Erythroblast (primary cell): ENCODE data around the gene CHRM5.

ENCODE experiments used
- DNase-seq, 2 experiments: peaks; one replicate each; lab custom pipeline; 2025; lab: John Stamatoyannopoulos, UW
- GATA1 ChIP-seq: IDR thresholded peaks from 2 replicates; pipeline ENCODE4 v1.6.1; 2011; ENCODE audit warnings: low read depth, mild to moderate bottlenecking, control low read depth, low read length, moderate library complexity
- POLR2A ChIP-seq: IDR thresholded peaks from 2 replicates; pipeline ENCODE4 v1.6.1; 2011; ENCODE audit warnings: mild to moderate bottlenecking, low read length

CHRM5 gene

DNA sequence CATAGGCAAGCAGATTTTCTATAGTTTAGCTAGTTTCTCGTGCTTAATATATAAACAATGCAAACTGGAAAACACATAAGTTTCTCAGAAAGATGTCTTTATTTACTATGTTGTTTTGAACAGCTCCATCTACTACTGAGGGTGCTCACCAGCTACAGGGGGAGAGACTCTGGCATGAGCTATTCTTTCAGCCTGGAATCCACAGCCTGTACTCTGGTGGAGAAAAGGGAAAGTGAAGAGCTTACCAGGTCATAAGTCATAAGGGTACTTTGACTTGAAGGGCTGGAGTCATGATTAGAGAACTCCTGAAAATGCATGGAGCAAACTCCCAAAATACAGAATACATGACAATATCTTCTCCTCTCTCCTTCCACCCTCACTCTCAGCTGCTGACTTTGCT is 75.1 kb downstream of the CHRM5 start:
- TF ChIP-seq GATA1 (no peak), POLR2A (no peak)
- DNase-seq, result no peak

DNA sequence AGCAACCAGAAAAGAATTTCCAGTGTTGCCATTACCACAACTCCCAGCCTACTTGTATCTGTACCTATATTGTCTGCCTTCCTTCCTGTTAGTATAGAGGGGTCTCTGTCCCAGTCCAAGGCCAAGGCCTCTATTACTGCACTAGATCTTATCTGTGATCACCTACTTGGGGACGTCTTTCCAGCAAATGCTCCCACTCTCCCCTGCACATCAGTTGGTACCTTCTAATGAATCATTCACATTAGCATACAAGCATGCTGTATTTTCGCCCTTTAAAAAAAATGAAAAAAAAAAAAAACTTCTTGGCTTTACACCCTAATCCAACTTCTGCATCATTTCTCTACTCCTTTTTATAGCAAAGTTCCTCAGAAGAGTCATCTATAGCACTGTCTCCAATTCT is 75.5 kb downstream of the CHRM5 start:
- no peak for TF ChIP-seq POLR2A
- TF ChIP-seq GATA1, result no peak
- DNase-seq, result no peak

DNA sequence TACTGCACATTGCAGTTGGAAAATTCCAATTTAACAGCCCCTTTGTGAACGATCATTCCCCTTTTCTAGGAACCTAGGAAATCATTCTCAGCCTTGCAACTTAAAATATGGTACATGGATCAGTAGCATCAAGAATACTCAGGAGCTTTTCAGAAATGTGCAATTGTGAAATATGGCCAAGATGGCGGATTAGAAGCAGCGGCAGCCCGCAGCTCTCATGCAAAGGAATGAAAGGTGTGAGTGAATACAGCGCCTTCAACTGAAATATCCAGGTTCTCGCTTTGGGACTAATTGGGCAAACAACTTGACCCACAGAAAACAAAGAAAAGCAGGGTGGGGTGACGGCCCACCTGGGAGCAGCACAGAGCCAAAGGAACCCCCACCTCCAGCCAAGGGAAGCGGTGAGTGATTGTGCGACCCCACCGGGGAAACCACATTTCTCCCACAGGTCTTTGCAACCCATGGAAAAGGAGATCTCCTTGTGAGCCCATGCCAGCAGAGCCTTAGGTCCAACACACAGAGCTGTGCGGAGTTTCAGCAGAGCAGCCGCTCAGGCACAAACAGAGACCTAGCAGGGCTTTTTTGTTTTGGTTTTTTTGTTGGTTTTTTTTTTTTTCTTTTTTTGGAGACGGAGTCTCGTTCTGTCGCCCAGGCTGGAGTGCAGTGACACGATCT is 78.3 kb downstream of the CHRM5 start:
- TF ChIP-seq POLR2A, result no peak
- TF ChIP-seq GATA1, result no peak
- no peak for DNase-seq

DNA sequence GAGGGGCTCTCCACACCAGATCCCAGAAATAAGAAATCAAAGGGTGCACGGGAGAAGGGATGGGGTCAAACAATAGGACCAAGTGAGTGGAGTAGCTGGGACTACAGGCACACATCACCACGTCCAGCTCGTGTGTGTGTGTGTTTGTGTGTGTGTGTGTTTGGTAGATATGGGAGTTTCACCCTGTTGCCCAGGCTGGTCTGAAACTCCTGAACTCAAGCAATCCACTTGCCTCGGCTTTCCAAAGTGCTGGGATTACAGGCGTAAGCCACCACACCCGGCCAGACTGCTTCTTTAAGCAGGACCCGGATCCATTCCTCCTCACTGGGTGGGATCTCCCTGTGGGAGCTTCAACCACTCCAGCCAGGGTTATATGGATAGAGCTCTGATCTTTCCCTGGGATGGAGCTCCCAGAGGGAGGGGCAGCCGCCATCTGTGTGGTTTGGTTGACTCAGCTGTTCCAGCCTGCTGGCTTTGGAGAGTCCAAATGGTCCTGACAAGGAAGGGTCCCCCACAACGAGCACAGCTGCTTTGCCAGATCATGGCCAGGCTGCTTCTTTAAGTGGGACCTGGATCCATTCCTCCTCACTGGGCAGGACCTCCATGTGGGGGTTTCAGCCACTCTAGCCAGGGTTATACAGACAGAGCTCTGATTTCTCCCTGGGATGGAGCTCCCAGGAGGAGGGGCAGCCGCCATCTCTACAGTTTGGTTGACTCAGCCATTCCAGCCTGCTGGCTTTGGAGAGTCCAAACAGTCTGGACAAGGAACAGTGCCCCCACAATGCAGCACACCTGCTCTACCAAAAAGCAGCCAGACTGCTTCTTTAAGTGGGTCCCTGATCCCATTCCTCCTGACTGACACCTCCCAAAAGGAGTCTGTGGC is 79.8 kb downstream of the CHRM5 start:
- TF ChIP-seq GATA1 (no peak), POLR2A (no peak)
- no peak for DNase-seq

DNA sequence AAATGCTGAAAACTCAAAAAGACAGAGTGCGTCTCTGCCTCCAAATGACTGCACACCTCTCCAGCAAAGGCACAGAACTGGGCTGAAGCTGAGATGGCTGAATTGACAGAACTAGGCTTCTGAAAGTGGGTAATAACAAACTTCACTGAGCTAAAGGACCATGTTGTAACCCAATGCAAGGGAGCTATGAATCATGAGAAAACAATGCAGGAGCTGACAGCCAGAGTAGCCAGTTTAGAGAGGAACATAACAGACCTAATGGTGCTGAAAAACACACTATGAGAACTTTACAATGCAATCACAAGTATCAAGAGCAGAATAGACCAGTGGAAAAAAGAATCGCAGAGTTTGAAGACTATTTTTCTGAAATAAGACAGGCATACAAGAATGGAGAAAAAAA is 80.8 kb downstream of the CHRM5 start:
- TF ChIP-seq POLR2A, result no peak
- no peak for TF ChIP-seq GATA1
- no peak for DNase-seq

DNA sequence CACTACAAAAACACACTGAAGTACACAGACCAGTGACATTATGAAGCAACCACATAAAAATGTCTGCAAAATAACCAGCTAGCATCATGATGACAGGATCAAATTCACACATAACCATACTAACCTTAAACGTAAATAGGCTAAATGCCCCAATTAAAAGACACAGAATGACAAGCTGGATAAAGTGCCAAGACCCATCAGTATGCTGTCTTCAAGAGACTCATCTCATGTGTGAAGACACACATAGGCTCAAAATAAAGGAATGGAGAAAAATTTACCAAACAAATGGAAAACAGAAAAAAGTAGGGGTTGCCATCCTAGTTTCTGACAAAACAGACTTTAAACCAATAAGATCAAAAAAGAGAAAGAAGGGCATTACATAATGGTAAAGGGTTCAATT is 82.1 kb downstream of the CHRM5 start:
- DNase-seq, result peak in 1 of 2 experiments; percentile 9

DNA sequence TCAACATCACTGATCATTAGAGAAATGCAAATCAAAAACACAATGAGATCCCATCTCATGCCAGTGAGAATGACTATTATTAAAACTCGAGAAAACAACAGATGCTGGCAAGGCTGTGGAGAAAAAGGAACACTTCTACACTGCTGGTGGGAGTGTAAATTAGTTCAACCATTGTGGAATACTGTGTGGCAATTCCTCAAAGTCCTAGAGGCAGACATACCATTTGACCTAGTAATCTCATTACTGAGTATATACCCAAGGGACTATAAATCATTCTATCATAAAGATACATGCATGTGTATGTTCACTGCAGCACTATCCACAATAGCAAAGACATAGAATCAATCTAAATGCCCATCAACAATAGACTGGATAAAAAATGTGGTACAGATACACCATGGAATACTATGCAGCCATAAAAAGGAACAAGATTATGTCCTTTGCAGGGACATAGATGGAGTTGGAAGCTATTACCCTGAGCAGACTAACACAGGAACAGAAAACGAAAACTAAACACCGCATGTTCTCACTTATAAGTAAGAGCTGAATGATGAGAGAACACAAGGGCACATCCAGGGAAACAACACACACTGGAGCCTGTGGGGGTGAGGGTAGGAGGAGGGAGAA is 85.9 kb downstream of the CHRM5 start:
- no peak for TF ChIP-seq GATA1
- TF ChIP-seq POLR2A, result no peak
- no peak for DNase-seq

DNA sequence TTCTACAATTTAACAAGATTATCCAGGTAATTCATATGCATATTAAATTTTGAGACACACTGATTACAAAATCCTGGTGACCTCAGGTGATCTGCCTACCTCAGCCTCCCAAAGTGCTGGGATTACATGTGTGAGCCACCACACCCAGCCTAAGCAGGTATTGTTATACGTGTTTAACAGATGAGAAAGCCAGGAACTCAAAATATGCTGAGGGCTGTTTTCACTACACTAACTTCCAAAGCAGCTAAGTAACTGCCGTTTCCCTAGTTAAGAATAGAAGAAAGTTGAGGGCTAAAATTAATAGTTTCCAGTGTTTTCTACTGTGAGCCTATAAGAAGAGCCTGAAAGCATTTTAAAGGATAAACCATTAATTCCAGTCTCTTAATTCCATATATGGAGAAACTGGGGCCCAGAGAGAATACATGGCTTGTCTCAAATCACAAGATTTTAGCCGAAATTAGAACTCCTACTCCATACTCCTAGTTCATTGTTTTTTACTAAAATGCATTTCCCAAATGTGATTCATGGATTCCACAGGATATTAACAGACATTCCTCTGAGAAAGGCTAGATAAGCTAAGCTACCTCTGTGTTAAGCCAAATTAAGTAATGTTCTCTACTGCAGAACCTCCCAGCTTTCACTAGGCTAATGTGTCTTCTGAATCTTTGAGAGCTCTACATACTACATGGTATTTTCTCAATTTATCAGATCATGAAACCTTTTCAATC is 87.7 kb downstream of the CHRM5 start:
- no peak for TF ChIP-seq POLR2A
- no peak for DNase-seq

DNA sequence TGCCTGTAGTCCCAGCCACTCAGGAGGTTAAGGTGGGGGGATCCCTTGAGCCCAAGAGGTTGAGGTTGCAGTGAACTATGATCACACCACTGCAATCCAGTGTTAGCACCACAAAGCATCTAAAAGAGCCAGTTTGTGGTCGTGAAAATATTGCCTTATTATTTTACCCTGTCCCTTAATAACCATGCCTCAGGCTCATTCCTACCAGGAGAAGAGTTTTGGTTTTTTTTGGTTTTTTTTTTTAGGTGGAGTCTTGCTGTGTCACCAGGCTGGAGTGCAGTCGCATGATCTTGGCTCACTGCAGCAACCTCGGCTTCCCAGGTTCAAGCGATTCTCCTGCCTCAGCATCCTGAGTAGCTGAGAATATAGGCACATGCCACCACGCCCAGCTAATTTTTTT is 88.6 kb downstream of the CHRM5 start:
- DNase-seq, result no peak
- TF ChIP-seq POLR2A (no peak), GATA1 (no peak)

DNA sequence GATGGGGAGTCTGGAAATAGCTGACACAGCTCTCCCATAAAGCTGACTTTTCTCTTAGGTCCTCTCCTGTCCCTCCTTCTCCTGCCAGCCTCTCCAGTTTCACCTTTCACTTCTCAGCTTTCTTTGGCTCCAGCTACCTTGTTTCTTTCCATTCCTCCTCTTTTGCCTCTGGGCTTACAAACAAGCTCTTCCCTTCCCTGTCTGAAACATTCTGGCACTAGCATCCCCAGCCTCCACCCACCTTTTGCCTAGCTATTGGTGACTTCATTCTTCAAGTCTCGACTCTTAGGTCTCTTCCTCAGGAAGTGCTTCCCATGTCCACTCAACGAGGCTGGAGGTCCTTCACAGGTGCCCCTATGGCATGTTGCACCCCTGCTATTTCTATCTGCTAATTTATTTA is 91.2 kb downstream of the CHRM5 start:
- no peak for TF ChIP-seq POLR2A
- TF ChIP-seq GATA1, result no peak
- DNase-seq, result no peak

DNA sequence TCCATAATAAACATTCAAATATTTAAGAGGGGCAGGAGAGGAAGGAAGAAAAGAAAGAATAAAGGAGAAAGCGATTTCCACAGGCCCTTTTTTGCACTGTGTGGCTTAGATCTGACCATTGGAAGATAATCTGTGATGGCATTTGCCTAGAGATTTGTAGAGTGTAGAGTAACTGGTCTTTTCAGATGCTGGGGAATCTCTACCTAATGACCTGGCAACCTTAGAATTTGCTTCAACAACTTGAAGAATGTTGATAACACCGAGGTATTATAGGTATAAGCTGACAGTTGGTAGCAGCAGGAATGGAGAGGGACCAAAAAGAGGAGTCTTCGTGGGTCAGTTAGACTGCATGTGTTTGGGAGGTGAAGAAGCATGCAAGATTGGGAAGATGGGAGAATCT is 91.6 kb downstream of the CHRM5 start:
- TF ChIP-seq GATA1 (no peak), POLR2A (no peak)
- DNase-seq, result no peak

DNA sequence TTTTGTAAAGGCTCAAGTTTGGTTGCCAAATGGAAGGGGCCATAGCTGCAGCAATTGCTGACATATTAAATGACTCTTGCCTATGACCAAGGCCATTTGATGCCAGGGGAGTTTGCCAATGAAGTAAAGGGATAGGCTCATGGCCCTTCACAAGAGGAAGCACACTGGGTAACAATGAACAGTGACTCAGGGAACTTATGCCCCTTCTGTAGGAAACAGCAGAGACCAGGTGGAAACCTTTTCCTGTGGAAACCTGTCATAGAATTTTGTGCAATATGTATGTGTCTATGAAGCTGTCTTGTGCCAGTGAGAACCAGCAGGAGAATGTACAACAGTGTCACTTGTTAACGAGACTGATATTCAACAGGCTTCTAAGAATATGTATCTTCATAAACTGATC is 96.1 kb downstream of the CHRM5 start:
- no peak for TF ChIP-seq POLR2A
- no peak for DNase-seq

DNA sequence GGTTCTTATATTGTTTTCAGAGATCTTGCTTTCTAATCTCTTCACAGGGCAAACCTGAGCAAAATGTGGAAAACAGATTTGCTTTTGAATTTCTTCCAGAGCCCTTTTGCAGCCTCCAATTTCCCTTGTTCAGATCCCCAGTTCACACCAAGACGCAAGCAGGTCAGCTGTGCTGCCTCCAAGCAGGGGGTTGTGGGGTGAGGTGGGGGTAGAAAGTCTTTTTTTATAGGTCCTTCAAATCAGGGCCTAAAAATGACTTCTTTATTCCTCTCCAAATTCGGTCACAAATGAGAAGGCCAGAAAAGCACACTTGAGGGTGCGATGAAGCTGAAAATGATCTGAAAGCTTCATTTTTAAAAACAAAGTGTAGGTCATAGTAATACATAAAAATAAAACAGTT is 97.0 kb downstream of the CHRM5 start:
- DNase-seq, result no peak
- TF ChIP-seq POLR2A, result no peak
- no peak for TF ChIP-seq GATA1

DNA sequence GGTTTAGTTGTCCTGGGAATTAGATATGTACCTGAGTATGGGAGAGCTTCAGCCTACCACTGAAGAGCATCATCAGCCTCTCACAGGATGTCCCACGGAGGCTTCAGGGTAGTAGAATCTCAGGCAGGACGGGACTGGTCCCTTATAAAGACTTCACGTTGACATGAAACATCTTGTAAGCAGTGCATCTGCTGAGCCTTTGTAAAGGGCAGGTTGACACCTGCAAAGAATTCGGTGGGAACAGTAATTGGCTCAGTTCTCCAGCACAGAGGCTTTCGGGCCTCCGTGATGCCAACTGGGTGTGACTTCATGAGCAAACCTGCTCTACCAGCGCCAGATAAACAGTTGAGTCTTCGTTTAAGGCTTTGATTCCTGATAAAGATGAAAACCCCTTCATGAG is 97.6 kb downstream of the CHRM5 start:
- TF ChIP-seq GATA1 (no peak), POLR2A (no peak)
- no peak for DNase-seq
